ENCODE measurements around the gene STIM2. TPM values are rescaled to one million over a fixed set of nuclear protein-coding genes. Genes with fewer than 3 reads are reported as not detected.

The STIM2 gene
- total and polyA plus RNA-seq, 7 donors: 2.4 to 8.4 (median 4.9) TPM

GRCh38 chr4:26938516-26938915, 77.9 kb downstream of the STIM2 start:
- intact Hi-C loops (cut with DNase I): no loop called here
- 50 to 59% (median 58%) methylated on average over 2 of the region's 2 CpGs for WGBS, 3 donors
- TF ChIP-seq CTCF (IDR thresholded peaks at IDR 0.05): no peak

GRCh38 chr4:26941951-26942350, 81.3 kb downstream of the STIM2 start:
- no peaks in the 10 kb centered on the region for H3K4me1 ChIP-seq
- no peak for ATAC-seq
- no peaks in the 10 kb centered on the region for H3K9me3 ChIP-seq
- intact Hi-C loops (cut with DNase I): no loop called here
- TF ChIP-seq CTCF (IDR thresholded peaks at IDR 0.05): no peak
- WGBS, 3 donors: 92 to 94% (median 93%) methylated on average over 1 of the region's 1 CpG
- H3K27me3 ChIP-seq (ENCODE audit: insufficient read depth in 3 of 3, low read length in 2 of 3): no peaks in the 10 kb centered on the region
- H3K4me3 ChIP-seq: no peak overlapping the region
- no peak for DNase-seq
- no peak overlapping the region for H3K27ac ChIP-seq
- no peaks in the 10 kb centered on the region for H3K36me3 ChIP-seq (ENCODE audit: insufficient read depth in 1 of 2, low read depth in 1 of 2)

More at GRCh38 chr4:26938516-26938915, 77.9 kb downstream of the STIM2 start:
- Histone ChIP-seq H3K9me3 (no peaks in the 10 kb centered on the region), H3K4me1 (no peaks in the 10 kb centered on the region), H3K27me3 (ENCODE audit: insufficient read depth in 3 of 3, low read length in 2 of 3) (no peaks in the 10 kb centered on the region), H3K36me3 (ENCODE audit: insufficient read depth in 1 of 2, low read depth in 1 of 2) (no peaks in the 10 kb centered on the region), H3K4me3 (no peak overlapping the region), H3K27ac (no peak overlapping the region)
- DNase-seq (no peak), ATAC-seq (no peak)

GRCh38 chr4:26942871-26943270, 82.2 kb downstream of the STIM2 start:
- 41 to 51% (median 46%) methylated on average over 2 of the region's 2 CpGs for WGBS, 3 donors
- DNase-seq (no peak), ATAC-seq (no peak)
- Histone ChIP-seq H3K36me3 (ENCODE audit: insufficient read depth in 1 of 2, low read depth in 1 of 2) (no peaks in the 10 kb centered on the region), H3K27ac (no peak overlapping the region), H3K9me3 (no peaks in the 10 kb centered on the region), H3K4me1 (no peaks in the 10 kb centered on the region), H3K4me3 (no peak overlapping the region), H3K27me3 (ENCODE audit: insufficient read depth in 3 of 3, low read length in 2 of 3) (no peaks in the 10 kb centered on the region)
- intact Hi-C loops (cut with DNase I): no loop called here
- no peak for TF ChIP-seq CTCF (IDR thresholded peaks at IDR 0.05)

- no peak for TF ChIP-seq CTCF (IDR thresholded peaks at IDR 0.05)
- ATAC-seq: no peak
- intact Hi-C loops (cut with DNase I): no loop called here
These were observed 82.8 kb downstream of the STIM2 start for GRCh38 chr4:26943391-26943790.

GRCh38 chr4:26945794-26946193, 85.2 kb downstream of the STIM2 start:
- intact Hi-C loops (cut with DNase I): no loop called here
- H3K27ac ChIP-seq: no peak overlapping the region
- no peaks in the 10 kb centered on the region for H3K36me3 ChIP-seq (ENCODE audit: insufficient read depth in 1 of 2, low read depth in 1 of 2)
- 98% methylated on average over 2 of the region's 2 CpGs for WGBS, 3 donors
- ATAC-seq (no peak), DNase-seq (no peak)
- no peak for TF ChIP-seq CTCF (IDR thresholded peaks at IDR 0.05)
- H3K27me3 ChIP-seq (ENCODE audit: insufficient read depth in 3 of 3, low read length in 2 of 3): no peaks in the 10 kb centered on the region
- no peak overlapping the region for H3K4me3 ChIP-seq
- H3K4me1 ChIP-seq: no peaks in the 10 kb centered on the region
- H3K9me3 ChIP-seq: no peaks in the 10 kb centered on the region

More at GRCh38 chr4:26943391-26943790, 82.8 kb downstream of the STIM2 start:
- Histone ChIP-seq H3K9me3 (no peaks in the 10 kb centered on the region), H3K4me3 (no peak overlapping the region), H3K27me3 (ENCODE audit: insufficient read depth in 3 of 3, low read length in 2 of 3) (no peaks in the 10 kb centered on the region), H3K27ac (no peak overlapping the region), H3K36me3 (ENCODE audit: insufficient read depth in 1 of 2, low read depth in 1 of 2) (no peaks in the 10 kb centered on the region), H3K4me1 (no peaks in the 10 kb centered on the region)
- DNase-seq: no peak
- 76 to 95% (median 78%) methylated on average over 5 of the region's 5 CpGs for WGBS, 3 donors

Data from psoas muscle (tissue), 8 donors.